ENCODE results near the gene DNAJB6. TPM values are rescaled to one million over a fixed set of nuclear protein-coding genes. Genes with fewer than 3 reads are reported as not detected.

DNAJB6 gene
- total and polyA plus RNA-seq, 2 of the 4 experiments (the other 2 are of a cell fraction): 93.4 to 165 TPM

GRCh38 chr7:157464111-157464970, 127.5 kb downstream of the DNAJB6 start:
- H3K79me1 ChIP-seq (ENCODE audit: low read depth in 1 of 2, low read length in 2 of 2): no peaks in the 10 kb centered on the region
- dilution Hi-C loops (cut with HindIII; ENCODE audit: low sequenced_read_pairs, unreplicated experiment): no loop called here
- peaks cover 2% of the 10 kb centered on the region; the same call in 1 of the 2 replicates for H3K9me3 ChIP-seq (ENCODE audit: control insufficient read depth, insufficient read depth, low read length)
- no peak overlapping the region for H4K91ac ChIP-seq (ENCODE audit: insufficient read depth, low read depth, low read length)
- H2BK5ac ChIP-seq (ENCODE audit: low read depth, low read length, poor library complexity, severe bottlenecking): no peak overlapping the region
- in situ Hi-C loops (cut with MboI; ENCODE audit: low sequenced_read_pairs): no loop called here
- H3K14ac ChIP-seq (replicated peaks; ENCODE audit: low read depth, low read length): no peak overlapping the region
- no peak overlapping the region for H2BK120ac ChIP-seq (ENCODE audit: low read depth, low read length)
- no TSS peak for BruUV-seq (replicated peaks)
- H2BK15ac ChIP-seq (ENCODE audit: low read depth, low read length): no peak overlapping the region
- H4K20me1 ChIP-seq (ENCODE audit: insufficient read depth, low read length): no peaks in the 10 kb centered on the region
- H3K9ac ChIP-seq (ENCODE audit: low read depth, low read length): no peak overlapping the region
- H2BK20ac ChIP-seq (ENCODE audit: low read depth, low read length): no peak overlapping the region
- ChIA-PET CTCF (no interaction called here), POLR2A (ENCODE audit: unreplicated experiment) (no interaction called here)
- no peak overlapping the region for H3K27ac ChIP-seq (ENCODE audit: insufficient read depth, low read length)
- DNase-seq (no peak), ATAC-seq (ENCODE audit: low read depth) (no peak)
- no peak overlapping the region for H4K5ac ChIP-seq (ENCODE audit: low read depth, low read length)
- intact Hi-C loops (cut with micrococcal nuclease): no loop called here
- H3K23ac ChIP-seq (ENCODE audit: low read depth, low read length): no peak overlapping the region
- no peak overlapping the region for H3K56ac ChIP-seq (ENCODE audit: extremely low read depth, insufficient read depth, low read length)
- no peak overlapping the region for H2AFZ ChIP-seq (replicated peaks; ENCODE audit: low read length, poor library complexity)
- WGBS, 2 experiments (ENCODE audit: extremely low coverage in 2 of 2, insufficient read length in 1 of 2): 36% methylated on average over 3 of the region's 15 CpGs; no CpG with 5 or more reads in 1 of the 2 experiments
- no peak overlapping the region for H4K8ac ChIP-seq (ENCODE audit: low read depth in 2 of 2, low read length in 2 of 2)
- H3K4me3 ChIP-seq (ENCODE audit: insufficient read depth, low read depth, low read length): no peak overlapping the region
- H3K18ac ChIP-seq (ENCODE audit: low read depth, low read length): no peak overlapping the region
- H2AK9ac ChIP-seq (replicated peaks; ENCODE audit: low read depth, low read length, poor library complexity): no peak overlapping the region
- no peak overlapping the region for H3K4me2 ChIP-seq (ENCODE audit: low read depth, low read length)
- no peak overlapping the region for H3K4ac ChIP-seq (ENCODE audit: low read depth, low read length)
- no peaks in the 10 kb centered on the region for H3K4me1 ChIP-seq (ENCODE audit: control insufficient read depth, insufficient read depth, low read length)
- peaks cover 20% of the 10 kb centered on the region for H3K27me3 ChIP-seq (ENCODE audit: control insufficient read depth, insufficient read depth, low read length)
- H3K36me3 ChIP-seq (ENCODE audit: control insufficient read depth, insufficient read depth, low read length): no peaks in the 10 kb centered on the region
- no peaks in the 10 kb centered on the region for H3K9me1 ChIP-seq (ENCODE audit: insufficient read depth, low read length)
- no peak for TF ChIP-seq FOS (IDR thresholded peaks at IDR 0.05; ENCODE audit: low read depth, low read length)
- TF ChIP-seq CTCF (conservative IDR thresholded peaks at IDR 0.05; ENCODE audit: low read depth, low read length): no peak
- no peak for TF ChIP-seq BHLHE40 (IDR thresholded peaks at IDR 0.05; ENCODE audit: low read depth, low read length)
- TF ChIP-seq SMC3 (IDR thresholded peaks at IDR 0.05; ENCODE audit: low read depth, low read length): no peak
- TF ChIP-seq RFX5 (IDR thresholded peaks at IDR 0.05; ENCODE audit: low read depth, low read length): no peak
- TF ChIP-seq MAFK (IDR thresholded peaks at IDR 0.05; ENCODE audit: low read depth, low read length): no peak
- no peak overlapping the region for H2AK5ac ChIP-seq (ENCODE audit: low read depth, low read length)

Measured in IMR-90 (cell line).